ENCODE results near the gene TUBB3.
"Not testable (repeated sequence)": the region's sequence is repeated elsewhere in the genome, so short reads cannot be mapped to it uniquely, and the experiment has no call there.

Gene TUBB3

DNA sequence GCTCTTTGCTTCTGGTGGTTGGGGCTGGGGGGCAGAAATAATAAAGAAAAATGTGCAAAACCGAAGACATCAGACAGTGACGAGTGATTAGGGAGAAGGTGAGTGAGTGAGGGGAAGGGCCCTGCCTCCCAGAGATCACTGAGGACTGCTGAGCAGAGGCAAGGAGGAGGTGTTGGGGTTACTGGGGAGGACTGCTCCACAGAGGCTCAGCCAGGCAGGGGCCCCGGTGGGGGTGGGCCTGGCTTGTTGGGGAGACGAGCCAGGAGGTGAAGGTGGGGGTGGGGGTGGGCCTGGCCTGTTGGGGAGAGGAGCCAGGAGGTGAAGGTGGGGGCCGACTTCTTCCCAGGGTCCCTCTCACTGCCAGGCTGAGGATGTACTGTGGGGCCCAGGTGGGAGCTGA is 23.4 kb downstream of the TUBB3 start:
- no peak for DNase-seq

DNA sequence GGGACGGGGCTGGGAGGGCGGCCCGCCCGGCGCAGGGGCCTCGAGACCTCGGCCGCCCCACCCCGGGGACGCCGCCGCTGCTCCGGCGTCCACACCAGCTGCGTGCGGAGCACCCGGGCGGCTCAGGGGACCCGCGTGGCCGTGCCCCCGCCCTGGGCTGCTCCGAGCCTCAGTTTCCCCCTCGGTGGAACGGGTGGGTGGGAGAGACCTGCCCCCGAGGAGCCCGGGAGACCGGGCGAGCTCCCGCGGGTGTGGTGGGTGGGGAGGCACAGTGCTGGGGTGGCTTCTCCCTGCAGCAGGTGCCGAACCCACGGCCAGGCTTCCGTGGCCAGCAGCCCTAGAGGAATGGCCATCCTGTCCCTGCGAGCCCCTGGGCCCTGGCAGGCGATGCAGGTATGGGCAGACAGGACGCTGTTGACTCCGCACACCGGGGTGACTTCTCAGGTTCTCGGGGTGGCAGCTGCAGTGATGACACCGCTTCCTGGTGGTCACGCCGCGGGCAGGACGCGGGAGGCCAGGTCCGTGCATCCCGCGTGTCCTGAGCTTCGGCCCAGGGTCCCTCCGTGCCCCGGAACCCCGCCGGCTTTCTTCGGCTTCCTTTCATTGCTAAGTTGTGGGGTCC is 26.1 kb downstream of the TUBB3 start:
- DNase-seq: no peak

DNA sequence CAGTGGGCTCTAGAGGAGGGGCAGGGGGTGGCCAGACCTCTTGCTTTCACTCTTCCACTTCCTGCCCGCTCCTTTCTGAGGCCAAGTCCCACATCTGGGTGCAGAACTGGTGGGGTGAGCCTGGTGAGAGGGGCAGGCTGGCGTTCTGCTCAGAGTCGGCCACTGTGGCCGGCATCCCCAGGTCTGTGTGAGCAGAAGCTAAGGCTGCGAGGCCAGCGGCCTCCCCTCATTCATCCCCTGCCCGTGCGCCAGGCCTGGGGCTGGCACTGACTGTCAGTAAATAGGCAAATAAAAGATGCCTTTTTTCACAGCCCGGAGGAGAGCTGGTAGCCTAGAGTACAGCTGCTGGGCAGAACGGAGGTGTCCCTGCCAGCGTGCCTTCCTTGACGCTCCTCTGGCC is 26.6 kb downstream of the TUBB3 start:
- no peak for DNase-seq

GRCh38 chr16:89951509-89951908 is 28.4 kb downstream of the TUBB3 start:
- no peak for DNase-seq

DNA sequence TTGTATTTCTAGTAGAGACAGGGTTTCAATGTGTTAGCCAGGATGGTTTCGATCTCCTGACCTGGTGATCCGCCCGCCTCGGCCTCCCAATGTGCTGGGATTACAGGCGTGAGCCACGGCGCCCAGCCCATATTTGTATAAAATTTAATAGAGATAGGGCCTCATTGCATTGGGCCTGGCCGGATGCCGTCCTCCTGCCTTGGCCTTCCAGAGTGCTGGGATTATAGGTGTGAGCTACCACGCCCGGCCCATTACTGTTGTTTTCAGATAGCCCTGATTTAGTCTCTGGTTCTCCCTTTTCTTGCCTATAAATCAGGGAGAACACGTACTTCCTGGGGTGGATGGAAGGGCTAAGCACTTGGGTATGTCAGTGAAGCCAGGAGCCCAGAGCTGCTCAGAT is 28.9 kb downstream of the TUBB3 start:
- DNase-seq: no peak

DNA sequence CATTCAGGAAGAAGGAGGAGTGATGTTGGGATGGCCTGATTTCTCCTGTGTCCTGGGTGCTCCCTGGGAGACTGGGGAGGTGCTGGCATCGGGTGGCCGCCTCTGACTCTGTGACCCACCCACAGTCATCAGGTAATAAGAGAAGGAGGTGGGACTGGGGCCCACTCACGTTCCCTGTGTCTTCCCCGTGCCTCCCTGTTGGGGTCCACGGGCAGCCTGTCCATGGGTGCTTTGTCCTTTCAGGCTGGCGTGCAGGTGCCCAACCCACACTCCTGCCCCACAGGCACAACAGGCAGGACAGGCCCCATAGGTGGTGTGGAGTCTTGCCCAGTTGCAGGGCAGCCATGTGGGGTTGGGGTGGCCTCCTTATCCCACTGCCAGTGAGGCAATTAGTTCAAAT is 29.4 kb downstream of the TUBB3 start:
- DNase-seq: no peak

DNA sequence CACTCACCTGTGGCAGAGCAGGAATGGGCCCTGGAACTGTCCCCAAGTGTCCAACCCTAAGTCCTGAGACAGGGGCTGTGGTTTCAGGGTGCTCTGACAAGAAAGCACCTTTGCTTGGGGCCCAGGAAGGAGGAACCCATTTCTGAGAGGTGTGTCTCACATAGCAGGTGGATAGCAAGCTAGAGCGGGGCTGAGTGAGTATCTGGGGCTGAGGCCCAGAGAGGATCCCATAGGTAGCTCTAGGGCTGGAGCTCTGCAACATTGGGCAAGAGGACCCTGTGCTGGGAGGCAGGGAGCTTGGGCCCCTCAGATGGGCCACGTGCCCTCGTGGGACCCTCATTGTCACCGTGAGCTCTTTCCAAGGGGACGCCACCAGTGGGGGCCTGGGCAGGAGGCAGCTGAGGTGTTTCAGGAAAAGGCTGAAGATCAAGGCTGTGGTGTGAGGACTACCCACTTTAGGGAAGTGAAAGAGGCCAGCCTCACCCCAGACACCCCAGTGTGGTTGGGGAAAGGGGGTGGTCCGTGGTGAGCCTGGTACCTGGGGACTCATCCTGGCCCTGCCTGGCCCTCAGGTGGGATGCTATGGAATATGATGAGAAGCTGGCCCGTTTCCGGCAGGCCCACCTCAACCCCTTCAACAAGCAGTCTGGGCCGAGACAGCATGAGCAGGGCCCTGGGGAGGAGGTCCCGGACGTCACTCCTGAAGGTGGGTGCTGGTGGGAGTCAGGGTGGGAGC is 30.7 kb downstream of the TUBB3 start:
- no peak for DNase-seq

DNA sequence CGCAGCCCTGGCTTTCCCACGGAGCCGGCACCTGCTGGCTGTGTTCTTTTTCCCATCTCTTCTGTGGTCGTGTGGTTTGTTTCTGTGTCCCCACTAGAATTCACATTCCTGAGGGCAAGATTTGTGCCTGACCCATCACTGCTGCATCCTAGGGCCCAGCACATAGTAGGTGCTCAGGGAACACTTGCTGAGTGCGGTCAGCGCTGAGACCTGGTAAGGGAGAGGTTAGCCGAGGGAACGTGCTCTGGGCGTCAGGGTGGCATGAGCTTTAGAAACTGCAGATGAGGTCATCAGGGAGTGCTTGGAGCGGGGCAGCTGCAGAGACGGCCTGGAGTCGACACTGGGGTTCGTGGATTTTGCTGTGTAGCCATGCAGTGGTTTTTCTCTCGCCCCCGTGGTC is 31.3 kb downstream of the TUBB3 start:
- no peak for DNase-seq

- DNase-seq: no peak
Measured at GRCh38 chr16:89955001-89955685, 32.0 kb downstream of the TUBB3 start.

- DNase-seq: no peak
Measured at GRCh38 chr16:89956505-89957215, 33.5 kb downstream of the TUBB3 start.

DNA sequence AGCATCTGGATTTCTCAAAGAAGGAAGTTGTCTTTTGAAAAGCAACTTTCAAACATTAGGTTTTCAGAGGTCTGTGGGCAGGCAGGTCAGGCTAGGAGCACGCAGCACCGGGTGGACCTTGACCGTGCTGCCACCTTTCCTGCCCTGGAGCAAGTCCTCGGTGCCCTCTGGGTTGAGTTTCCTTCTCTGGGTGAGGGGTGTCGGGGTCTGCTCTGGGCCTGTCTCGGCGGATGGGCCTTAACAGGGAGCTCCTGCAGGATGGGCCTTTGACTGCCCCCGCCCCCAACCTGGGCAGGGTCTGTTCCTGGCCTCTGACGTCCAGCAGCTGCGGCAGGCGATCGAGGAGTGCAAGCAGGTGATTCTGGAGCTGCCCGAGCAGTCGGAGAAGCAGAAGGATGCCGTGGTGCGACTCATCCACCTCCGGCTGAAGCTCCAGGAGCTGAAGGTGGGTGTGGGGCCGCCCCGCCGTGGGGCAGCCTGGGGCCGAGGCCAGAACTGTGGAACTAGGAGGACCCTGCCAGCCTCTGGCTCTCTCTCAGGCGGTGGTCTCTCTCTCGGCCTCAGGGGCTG is 34.2 kb downstream of the TUBB3 start:
- no peak for DNase-seq

DNA sequence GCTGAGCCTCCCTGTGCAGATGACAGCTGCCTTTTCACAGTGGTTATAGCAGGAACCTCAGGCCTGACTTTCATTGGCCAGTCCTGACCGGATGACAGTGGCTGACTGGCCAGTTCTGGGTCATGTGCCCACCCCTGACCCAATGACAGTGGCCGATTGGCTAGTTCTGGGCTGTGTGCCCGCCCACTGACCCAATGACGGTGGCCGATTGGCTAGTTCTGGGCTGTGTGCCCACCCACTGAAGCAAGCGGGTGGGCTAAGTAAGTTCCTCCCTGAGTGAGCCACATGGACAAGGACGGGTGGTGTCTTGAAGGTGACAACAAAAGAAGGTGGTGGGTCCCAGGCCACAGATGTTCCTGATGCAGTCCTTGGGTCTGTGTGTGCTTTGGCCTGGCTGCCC is 34.9 kb downstream of the TUBB3 start:
- DNase-seq: peak; percentile 15

- no peak for DNase-seq
Measured at GRCh38 chr16:89958596-89958995, 35.5 kb downstream of the TUBB3 start.

- no peak for DNase-seq
Measured at GRCh38 chr16:89960966-89961365, 37.8 kb downstream of the TUBB3 start.

- DNase-seq: no peak
Measured at GRCh38 chr16:89961920-89962319, 38.8 kb downstream of the TUBB3 start.

- no peak for DNase-seq
Measured at GRCh38 chr16:89962754-89963498, 39.8 kb downstream of the TUBB3 start.

- DNase-seq: no peak
Measured at GRCh38 chr16:89964201-89964600, 41.1 kb downstream of the TUBB3 start.

GRCh38 chr16:89965447-89966225 is 42.5 kb downstream of the TUBB3 start:
- no peak for DNase-seq

DNA sequence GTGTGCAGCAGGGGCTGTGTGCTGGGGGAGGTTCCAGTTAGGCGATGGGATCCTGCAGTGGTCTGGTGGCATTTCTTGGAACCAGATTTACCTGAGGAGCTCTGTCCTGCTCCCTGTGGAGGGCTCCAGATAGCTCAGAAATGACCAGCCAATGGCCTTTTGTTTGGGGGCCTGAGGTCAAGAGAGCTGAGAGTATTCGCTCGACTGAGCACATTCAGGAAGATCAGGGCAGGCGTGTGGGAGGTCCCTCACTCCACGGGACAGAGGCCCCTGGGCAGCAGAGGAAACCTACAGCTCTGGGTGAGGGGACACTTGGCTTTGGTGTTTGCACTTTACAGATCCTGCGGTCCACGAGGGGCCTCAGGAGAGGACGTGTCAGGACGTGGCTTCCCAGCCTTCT is 43.6 kb downstream of the TUBB3 start:
- no peak for DNase-seq

DNA sequence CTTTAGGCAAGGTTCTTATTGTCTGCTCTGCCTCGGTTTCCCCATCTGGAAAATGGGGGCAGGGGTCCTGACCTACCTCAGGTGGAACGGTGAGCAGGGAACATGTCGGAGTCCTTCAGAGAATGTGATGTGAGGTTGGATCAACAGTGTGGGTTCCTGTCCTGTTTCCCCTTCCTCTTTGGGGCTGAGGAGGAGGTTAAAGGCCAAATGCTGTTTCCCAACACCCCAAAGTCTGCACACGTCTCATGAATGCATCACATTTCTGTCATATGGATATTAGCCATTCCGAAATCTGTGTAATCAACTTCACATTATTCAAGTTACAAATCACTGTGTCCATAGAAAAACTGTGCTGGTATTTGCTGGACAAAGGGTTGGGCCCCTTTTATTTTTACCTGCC is 44.3 kb downstream of the TUBB3 start:
- not testable (repeated sequence) for DNase-seq

- DNase-seq: not testable (repeated sequence)
Measured at GRCh38 chr16:89968074-89968473, 44.9 kb downstream of the TUBB3 start.

Data from fibroblast of upper back skin (primary cell).